ENCODE results near the gene METRN. TPM values are rescaled to one million over a fixed set of nuclear protein-coding genes. Genes with fewer than 3 reads are reported as not detected.
A peak's percentile ranks its signal among the peaks of the same experiment; 100 is the strongest.

The METRN gene
- total RNA-seq, 1 experiment from 2014 or later, result 23.4 TPM

DNA sequence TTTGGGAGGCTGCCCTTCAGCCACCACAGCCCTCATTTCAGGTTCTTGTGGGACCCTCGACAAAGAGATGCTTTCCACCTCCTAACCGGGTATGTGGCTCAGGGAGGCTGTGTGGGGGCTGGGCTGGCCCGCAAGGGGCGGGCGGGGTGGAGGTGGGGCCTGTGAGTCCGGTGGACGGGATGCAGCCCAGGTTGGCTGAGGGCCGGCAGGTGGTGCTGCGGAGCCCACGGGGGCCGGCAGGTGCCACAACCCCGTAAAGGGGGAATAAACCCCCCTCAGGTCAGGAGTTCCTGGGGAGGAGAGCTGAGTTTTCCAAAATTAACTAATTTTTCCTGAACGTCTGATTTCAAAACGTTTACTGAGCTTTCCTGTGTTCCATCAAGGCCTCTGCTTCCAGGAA lies 30.8 kb downstream of the METRN start:
- POLR2A ChIA-PET, result no interaction called here
- DNase-seq, result peak in 1 of 2 experiments; percentile 65

DNA sequence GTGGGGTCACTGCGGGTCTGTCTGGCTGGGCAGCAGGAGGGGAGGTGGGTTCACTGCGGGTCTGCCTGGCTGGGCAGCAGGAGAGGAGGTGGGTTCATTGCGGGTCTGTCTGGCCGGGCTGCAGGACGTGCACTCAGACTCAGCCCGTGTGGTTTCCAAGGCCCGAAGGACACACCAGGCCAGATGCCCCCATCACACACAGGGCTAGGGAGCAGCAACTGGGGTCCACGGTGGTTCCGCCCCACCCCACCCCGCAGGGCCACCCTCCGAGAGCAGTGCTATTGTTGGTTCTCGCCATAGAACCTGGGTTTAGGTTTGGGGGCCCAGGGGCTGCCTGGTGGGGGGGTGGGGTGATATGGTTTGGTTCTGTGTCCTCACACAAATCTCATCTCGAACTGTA lies 31.7 kb downstream of the METRN start:
- Mint-ChIP-seq H3K9me3 (ENCODE audit: unreplicated experiment) (no peaks in the 10 kb centered on the region), H3K4me3 (ENCODE audit: unreplicated experiment) (no peak overlapping the region), H3K27me3 (ENCODE audit: insufficient read depth, unreplicated experiment) (no peaks in the 10 kb centered on the region), H3K4me1 (ENCODE audit: low read depth, unreplicated experiment) (no peaks in the 10 kb centered on the region), H3K27ac (ENCODE audit: unreplicated experiment) (no peak overlapping the region), H3K36me3 (ENCODE audit: insufficient read depth, unreplicated experiment) (peaks cover under 1% of the 10 kb centered on the region)
- TF ChIP-seq, protein P1, sequence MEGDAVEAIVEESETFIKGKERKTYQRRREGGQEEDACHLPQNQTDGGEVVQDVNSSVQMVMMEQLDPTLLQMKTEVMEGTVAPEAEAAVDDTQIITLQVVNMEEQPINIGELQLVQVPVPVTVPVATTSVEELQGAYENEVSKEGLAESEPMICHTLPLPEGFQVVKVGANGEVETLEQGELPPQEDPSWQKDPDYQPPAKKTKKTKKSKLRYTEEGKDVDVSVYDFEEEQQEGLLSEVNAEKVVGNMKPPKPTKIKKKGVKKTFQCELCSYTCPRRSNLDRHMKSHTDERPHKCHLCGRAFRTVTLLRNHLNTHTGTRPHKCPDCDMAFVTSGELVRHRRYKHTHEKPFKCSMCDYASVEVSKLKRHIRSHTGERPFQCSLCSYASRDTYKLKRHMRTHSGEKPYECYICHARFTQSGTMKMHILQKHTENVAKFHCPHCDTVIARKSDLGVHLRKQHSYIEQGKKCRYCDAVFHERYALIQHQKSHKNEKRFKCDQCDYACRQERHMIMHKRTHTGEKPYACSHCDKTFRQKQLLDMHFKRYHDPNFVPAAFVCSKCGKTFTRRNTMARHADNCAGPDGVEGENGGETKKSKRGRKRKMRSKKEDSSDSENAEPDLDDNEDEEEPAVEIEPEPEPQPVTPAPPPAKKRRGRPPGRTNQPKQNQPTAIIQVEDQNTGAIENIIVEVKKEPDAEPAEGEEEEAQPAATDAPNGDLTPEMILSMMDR (IDR thresholded peaks at IDR 0.05; ENCODE audit: insufficient read depth in 1 of 2, low read depth in 1 of 2, low read length in 1 of 2, severe bottlenecking in 1 of 2, unreplicated experiment in 1 of 2), result no peak
- intact Hi-C loops (cut with micrococcal nuclease; ENCODE audit: unreplicated experiment), result no loop called here
- Histone ChIP-seq H3K4me1 (peaks cover 1% of the 10 kb centered on the region), H3K9me3 (no peaks in the 10 kb centered on the region), H3K4me3 (ENCODE audit: low read depth, low read length) (no peak overlapping the region), H3K36me3 (ENCODE audit: control insufficient read depth, insufficient read depth, low read length) (no peaks in the 10 kb centered on the region), H3K27me3 (replicated peaks; ENCODE audit: control insufficient read depth, insufficient read depth, low read length) (no peaks in the 10 kb centered on the region)
- ChIA-PET POLR2A (interaction anchor here (0.6 kb wide), 1 partner anchor 66 kb away, joined by 3 read pairs; no protein-coding TSS in a partner anchor), CTCF (no interaction called here)
- BruUV-seq (replicated peaks), result no TSS peak
- no peak for DNase-seq

More for the DNA sequence above, 30.8 kb downstream of the METRN start:
- H3K27ac Mint-ChIP-seq (ENCODE audit: unreplicated experiment), result no peak overlapping the region
- H3K27me3 ChIP-seq (replicated peaks; ENCODE audit: control insufficient read depth, insufficient read depth, low read length), result no peaks in the 10 kb centered on the region
- CTCF ChIA-PET, result interaction anchor here (0.7 kb wide), 1 partner anchor 51 kb away, joined by 4 read pairs; no protein-coding TSS in a partner anchor
- H3K9me3 Mint-ChIP-seq (ENCODE audit: unreplicated experiment), result no peaks in the 10 kb centered on the region
- H3K4me1 ChIP-seq, result no peaks in the 10 kb centered on the region
- H3K27me3 Mint-ChIP-seq (ENCODE audit: insufficient read depth, unreplicated experiment), result no peaks in the 10 kb centered on the region
- H3K36me3 ChIP-seq (ENCODE audit: control insufficient read depth, insufficient read depth, low read length), result no peaks in the 10 kb centered on the region
- no peak overlapping the region for H3K4me3 Mint-ChIP-seq (ENCODE audit: unreplicated experiment)
- no peaks in the 10 kb centered on the region for H3K4me1 Mint-ChIP-seq (ENCODE audit: low read depth, unreplicated experiment)
- H3K36me3 Mint-ChIP-seq (ENCODE audit: insufficient read depth, unreplicated experiment), result no peaks in the 10 kb centered on the region
- no peaks in the 10 kb centered on the region for H3K9me3 ChIP-seq
- no TSS peak for BruUV-seq (replicated peaks)
- intact Hi-C loops (cut with micrococcal nuclease; ENCODE audit: unreplicated experiment), result no loop called here
- TF ChIP-seq, protein P1 (IDR thresholded peaks at IDR 0.05; ENCODE audit: insufficient read depth in 1 of 2, low read depth in 1 of 2, low read length in 1 of 2, severe bottlenecking in 1 of 2, unreplicated experiment in 1 of 2), result peak; percentile 46 to 80
- H3K4me3 ChIP-seq (ENCODE audit: low read depth, low read length), result no peak overlapping the region

DNA sequence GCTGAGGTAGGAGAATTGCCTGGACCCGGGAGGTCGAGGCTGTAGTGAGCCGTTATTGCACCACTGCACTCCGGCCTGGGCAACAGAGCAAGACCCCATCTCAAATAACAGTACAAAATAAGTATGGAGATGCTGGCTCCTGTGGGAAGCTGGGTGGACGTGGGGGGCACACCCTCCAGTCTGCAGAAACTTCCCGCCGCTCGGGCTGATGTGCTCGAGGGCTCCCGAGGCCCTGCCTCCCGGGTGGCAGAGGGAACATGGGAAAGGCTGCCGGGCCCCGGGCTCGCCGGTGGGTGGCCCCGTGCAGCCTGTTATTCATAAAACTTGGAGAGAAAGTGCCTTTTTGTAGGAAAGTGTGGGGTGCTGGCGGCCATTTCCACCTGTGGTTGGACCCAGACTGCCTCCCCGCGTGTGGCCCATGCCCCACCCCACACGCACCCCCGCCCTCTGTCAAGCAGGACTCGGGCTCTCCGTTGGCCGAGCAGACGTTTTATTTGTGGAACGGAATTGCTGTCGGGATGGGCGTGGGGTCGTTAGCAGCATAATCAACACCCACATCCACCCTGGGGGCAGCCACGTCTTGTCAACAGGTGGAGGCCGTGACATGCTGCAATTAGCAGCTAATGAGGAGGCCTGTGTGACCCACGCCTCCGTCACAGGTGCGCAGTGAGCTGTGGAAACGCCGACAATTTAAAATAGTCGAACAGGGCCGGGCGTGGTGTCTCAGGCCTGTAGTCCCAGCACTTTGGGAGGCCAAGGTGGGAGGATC lies 33.2 kb downstream of the METRN start:
- TF ChIP-seq, protein P1 (IDR thresholded peaks at IDR 0.05; ENCODE audit: insufficient read depth in 1 of 2, low read depth in 1 of 2, low read length in 1 of 2, severe bottlenecking in 1 of 2, unreplicated experiment in 1 of 2), result no peak
- DNase-seq, result no peak
- CTCF ChIA-PET, result interaction anchor here (1.2 kb wide), 1 partner anchor 12 kb away, joined by 3 read pairs; no protein-coding TSS in a partner anchor
- Histone ChIP-seq H3K9me3 (no peaks in the 10 kb centered on the region), H3K27me3 (replicated peaks; ENCODE audit: control insufficient read depth, insufficient read depth, low read length) (no peaks in the 10 kb centered on the region), H3K36me3 (ENCODE audit: control insufficient read depth, insufficient read depth, low read length) (no peaks in the 10 kb centered on the region), H3K4me3 (ENCODE audit: low read depth, low read length) (no peak overlapping the region), H3K4me1 (peaks cover 6% of the 10 kb centered on the region)
- intact Hi-C loops (cut with micrococcal nuclease; ENCODE audit: unreplicated experiment), result no loop called here
- Mint-ChIP-seq H3K9me3 (ENCODE audit: unreplicated experiment) (no peaks in the 10 kb centered on the region), H3K27ac (ENCODE audit: unreplicated experiment) (no peak overlapping the region), H3K27me3 (ENCODE audit: insufficient read depth, unreplicated experiment) (no peaks in the 10 kb centered on the region), H3K4me3 (ENCODE audit: unreplicated experiment) (no peak overlapping the region), H3K36me3 (ENCODE audit: insufficient read depth, unreplicated experiment) (peaks cover 4% of the 10 kb centered on the region), H3K4me1 (ENCODE audit: low read depth, unreplicated experiment) (peaks cover 7% of the 10 kb centered on the region)
- POLR2A ChIA-PET, result no interaction called here
- BruUV-seq (replicated peaks), result no TSS peak

All from Caco-2 (cell line).